ENCODE results near the gene MNX1.

The MNX1 gene

DNA sequence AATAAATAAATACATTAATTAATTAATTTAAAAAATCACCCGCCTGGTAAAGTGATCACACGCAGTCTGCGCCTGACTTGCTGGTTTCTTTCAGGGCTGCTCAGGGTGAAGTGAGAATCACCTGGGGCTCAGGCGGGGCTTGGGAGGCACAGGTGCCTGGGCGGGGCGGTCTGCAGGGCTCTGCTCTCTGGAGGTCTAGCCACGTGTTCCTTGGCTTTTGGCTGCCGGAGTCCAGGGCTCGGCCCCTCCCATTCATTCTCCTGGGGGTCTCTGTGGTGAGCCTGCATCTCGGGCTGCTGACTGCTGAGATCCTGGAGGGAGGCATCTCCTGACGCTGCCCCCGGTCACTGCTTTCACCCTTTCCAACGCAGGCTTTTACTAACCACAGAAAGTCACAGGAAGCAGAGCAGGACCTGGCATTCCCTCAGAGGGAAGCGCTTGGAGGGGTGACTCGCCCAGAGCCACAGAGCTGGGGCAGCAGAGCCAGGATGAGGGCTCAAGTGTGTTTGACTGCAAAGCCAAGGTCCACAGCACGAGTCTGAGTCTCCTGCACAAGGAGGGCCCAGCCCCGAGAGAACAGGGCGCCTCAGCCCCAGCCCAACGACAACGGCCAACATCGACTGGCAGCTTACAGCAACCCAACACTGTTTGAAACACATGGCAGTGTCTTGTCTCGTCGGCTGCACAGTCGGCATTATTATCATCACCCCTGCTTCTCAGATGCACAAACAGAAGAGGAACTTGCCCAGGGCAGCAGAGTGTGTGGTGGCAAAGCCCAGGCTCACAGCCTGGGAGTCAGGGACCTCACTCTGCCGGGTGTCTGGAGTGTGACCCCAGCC, 22.4 kb upstream of the MNX1 start:
- no peak for DNase-seq

DNA sequence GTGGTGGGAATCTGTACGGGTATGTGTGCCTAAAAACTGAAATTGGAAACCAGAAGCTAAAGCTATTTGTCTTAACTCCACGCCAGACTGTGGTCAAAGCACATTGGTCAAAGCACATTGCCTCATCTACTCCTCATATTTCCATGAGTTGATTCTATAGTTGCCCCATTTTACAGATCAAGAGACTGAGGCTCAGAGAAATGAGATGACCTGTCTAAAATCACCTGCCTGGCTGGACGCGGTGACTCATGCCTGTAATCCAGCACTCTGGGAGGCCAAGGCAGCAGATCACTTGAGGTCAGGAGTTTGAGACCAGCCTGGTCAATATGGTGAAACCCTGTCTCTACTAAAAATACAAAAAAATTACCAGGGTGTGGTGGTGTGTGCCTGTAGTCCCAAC, 21.7 kb upstream of the MNX1 start:
- DNase-seq: no peak

DNA sequence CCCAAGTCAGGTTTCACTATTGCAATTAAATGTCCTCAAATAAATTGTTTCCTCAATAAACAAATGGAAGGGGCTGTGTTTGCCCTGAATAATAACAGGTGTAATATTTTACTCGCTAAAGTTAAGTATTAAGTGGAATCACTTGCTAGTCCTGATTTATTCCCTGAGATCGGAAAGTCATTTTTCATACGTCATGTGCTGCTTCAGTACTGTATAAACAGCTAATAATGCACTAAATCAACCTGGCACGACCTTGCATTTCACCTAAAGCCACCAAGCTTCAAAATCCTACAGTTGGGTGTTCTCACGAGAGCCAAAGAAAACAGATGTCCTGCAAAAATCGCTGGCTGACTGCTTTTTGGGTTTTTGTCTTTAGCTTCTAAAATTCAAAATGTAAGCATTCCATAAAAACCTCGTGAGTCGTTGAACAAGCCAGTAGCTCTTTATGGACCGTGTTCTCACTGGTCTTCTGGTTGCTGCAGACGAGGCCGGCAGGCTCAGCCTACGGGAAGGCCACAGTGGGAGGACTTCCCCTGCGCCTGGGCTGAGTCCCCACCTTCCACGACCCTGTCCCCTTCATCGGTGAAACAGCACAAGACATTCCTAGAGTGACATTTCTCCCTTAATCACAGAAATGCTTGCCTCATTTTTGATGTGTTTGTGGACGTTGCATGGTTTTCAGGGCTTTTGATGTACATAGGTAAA, 17.9 kb upstream of the MNX1 start:
- DNase-seq: no peak

DNA sequence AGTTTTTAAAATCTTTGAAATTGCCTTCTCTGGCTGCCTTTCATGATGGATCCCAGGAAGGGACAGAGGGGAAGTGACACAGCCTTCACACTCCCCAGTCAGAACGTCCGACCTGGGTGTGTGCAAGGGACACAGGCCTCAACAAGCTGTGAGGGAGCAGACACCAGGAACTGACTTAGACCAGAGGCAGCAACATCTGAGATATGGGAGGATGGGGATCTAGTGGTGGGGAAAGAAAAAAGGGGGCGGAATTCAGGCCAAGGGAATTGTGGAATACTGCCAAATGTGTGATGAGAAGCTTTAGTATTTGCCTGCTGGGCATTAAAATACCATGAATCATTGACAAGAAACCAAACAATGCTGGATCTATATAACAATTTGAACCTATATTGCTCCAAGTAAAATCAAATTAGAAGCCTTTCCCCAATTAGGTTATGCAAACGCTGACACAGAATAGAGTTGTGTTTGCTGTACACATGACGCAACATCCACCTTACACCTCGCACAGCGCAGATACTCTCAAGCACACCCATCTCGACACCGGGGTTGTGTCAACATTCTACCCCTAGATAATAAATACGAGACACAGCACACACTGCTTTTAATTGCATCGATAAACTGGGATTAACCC, 17.2 kb upstream of the MNX1 start:
- no peak for DNase-seq

DNA sequence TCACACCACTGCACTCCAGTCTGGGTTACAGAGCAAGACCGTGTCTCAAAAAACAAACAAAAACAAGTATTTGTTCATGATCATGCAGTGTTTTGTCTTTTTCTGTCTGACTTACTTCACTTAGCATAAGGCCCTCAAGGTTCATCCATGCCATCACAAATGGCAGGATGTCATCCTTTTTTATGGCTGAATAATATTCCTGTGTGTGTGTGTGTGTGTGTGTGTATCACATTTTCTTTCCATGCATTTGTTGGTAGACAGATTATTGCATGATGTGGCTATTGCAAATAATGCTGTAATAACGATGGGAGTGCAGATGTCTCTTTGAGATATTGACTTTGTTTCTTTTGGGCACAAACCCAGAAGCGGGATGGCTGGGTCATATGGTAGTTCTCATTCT, 14.3 kb upstream of the MNX1 start:
- DNase-seq: no peak

DNA sequence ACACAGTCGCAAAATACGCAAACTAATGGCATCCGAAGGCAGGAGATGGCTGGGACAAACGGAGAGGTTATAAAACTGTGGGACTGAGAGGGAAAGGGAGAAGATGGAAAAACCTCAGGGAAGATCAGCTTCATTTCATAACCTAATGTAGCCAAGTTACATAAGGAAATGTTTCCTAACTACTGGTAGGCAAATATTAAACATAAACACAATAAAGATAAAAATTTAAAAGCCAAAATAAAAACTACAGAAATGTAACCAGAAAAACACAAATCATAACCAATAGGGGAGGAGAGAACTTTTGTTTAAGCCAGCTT, 13.1 kb upstream of the MNX1 start:
- DNase-seq: no peak

DNA sequence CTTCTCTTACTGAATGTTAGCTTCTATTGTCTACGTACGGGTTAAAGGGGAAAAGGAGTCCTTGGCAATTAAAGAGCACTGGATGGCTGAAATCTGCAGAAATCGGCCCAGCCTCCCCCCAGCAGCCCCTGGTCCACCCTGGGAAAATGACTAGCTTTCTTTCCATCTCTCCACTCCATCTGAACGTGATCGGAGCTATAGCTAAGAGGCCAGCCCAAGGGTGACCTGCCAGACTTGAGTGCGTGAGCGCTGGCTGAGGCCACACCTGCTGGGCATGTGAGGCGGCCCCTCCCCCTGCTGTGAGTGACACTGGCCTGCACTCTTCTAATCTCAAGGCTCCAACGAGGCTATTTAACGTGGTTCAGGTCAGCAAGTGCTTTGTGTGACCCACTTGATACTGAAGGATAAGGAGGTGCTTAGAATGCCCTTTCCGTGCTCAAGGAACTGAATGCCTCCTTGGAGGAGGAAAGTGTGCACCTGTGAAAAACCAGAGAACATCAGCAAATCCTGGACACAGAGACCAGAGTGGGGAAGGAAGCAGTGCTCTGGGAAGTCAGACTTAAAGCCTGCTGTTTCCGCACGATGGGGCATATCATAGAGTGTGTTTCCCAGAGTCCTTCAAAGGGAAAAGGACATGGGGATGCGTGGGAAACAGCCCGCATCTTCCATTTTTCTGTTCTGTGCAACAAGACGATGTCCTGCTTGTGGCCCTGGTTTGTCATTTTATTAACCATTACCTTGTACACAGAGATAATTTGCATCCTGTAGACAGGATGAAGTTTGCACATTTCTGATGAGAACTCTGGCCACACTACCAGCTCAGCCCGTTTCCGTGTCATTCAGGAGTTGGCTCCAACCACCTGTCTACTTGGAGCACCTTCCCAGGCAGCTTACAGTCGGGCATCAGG, 12.5 kb upstream of the MNX1 start:
- no peak for DNase-seq

DNA sequence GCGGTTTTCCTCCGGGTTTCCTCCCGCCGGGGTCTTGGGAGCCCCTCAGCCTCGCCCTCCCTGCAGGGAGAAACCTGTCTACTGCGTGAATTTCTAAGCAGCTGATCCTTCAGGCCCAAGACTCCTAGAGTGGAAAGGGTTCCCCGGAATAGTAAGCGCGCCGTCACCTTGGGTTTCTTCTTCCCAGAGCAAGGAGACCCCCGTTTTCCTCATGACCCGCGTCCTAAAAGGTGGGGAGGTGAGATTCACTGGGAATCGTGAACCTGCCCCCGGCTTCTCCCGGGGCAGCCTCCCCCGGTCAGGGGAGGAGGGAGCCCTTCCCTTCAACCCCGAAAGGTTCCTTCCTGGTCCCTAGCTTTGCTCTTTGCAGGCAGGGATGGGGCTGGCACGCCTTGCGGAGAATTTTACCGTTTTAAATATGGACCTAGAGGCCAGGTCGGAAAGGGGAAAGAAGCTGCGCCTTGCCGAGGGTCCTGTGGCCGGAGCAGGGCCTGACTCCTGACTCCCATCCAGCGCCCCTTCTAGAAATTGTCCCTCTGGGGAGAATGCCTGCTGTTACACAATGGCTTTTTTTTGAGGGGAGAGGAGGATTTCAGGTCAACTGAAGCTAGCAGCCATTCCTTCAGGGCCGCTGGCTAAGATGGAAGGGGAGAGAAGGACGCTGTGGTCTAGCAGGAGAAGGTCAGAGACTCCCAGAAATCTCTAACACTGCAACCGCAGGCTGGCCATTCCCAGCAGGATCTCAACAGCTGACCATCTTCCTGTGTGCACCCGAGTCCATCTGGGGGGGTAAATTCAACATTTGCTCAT, 11.6 kb upstream of the MNX1 start:
- DNase-seq: no peak

DNA sequence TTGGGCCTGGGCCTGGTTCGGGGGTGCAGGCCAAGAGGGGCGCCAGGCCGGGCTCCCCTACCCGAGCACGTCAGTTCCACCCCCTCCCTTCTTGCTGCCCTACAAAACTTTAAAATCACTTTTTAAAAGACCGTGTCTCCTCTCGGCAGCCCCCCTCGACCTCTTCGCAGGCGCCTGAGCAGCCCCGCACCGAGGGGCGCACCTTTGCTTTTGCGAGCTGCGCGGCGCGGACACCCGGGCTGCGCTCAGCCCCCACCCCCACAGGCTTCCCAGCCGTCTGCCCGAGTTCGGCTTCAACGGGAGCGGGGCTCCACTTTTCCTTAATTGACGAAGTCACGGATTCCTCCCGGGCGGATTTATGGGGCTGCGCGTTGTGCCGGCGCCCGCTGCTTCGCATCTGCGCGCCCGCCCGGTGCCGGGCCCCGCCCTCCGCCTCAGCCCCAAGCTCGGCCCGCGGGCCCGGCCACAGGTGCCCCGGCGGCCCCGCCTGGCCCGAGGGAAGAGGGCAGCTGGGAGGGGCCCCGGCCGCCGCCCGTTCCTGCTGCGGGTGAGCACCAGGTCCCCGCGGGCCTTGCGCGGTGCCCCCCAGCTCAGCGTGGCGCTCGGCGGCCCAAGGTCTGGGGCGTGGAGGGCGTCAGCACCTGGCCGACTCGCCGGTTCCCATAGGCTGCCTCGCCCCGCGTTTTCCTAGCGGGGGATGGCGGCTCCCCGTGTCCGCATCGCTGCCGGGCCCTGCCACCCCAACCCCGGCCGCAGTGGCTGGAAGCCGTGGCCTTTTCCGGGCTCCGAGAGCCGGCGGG, 10.8 kb upstream of the MNX1 start:
- DNase-seq: no peak

DNA sequence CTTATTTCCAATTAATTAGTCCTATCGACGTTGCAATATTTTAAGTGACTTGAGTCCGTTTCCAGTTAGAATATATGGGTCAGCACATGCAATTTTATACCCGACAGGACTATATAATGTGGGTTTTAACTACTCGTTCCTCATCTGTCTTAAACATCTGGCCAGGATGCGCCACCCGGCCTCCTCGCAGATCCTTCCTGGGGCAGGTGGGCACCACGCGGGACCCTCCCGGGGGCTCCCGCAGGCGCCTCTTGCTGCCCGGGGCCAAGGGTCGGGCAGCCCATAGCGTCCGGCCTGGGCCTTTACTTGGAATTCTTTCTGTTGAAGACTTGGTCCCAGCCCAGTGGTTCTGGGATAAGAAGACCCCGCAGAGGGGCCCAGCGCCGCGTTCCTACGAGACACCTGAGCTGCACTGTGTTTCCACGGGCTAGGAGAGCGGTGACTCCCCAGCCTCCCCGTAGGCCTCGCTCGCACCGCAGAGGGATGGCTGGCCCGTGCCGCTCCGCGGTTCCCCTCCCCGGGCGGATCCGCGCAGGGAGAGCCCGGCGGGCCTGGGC, 10.1 kb upstream of the MNX1 start:
- DNase-seq: no peak

DNA sequence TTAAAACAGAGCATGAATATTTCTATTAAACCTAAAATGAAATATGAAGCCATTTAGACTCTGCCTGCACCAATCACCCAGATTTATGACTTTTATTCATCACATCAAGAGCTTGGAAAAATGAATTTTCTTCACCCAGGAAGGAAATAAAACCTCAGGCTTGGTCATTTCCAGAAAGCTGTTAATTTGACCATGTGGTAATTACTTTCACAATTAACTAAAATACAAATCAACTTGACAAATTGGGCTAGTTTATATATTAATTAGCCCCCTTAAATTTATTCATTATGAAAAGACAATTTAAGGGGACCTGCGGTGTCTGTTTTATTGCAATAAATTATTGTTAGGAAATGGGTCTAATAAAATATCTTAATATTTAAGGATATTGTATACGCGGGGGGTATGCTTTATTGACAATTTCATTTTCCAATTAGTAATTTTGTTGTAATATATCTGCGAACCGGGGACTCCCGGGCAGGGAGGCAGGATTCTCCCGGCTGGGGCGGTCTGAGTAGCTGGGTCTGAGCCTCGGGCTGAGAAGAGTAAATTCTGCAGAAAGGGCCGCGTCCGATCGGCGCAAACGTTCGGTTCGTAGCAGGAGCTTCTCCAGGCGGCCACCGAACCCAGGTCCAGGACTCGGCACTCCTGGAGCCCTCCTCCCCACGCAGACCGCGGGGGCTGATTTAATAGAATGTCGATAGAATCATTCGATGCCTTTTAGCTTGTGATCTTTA, 9.4 kb upstream of the MNX1 start:
- DNase-seq: no peak

DNA sequence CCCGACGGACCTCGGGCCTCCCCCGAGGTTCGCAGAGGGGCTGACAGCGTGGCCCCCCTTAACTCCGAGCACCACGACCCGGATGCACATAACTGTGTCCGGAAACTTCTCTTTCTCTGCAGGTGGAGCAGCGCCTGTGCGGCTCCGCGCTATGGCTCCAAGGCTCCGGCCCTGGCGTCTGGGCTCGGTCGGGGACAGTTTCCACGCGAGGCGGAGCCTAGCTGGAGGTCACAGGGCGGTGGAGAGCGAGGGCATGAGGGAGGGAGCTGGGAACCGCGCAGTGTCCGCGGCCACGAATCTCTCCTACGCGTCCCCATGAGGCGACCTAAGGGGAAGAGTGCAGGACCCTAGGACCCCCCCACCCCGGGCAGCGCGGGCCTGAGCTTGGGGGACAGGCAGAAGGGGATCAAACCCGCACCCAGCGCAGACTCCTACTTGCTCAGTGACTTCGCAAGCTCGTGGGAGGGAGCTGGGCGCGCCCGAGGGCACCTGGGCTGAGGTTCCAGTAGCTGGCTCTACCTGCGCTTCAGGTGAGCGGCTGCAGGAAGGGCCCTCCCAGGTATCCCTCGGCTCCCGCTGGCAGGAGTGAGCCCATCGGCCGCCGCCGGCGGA, 8.6 kb upstream of the MNX1 start:
- DNase-seq: no peak

DNA sequence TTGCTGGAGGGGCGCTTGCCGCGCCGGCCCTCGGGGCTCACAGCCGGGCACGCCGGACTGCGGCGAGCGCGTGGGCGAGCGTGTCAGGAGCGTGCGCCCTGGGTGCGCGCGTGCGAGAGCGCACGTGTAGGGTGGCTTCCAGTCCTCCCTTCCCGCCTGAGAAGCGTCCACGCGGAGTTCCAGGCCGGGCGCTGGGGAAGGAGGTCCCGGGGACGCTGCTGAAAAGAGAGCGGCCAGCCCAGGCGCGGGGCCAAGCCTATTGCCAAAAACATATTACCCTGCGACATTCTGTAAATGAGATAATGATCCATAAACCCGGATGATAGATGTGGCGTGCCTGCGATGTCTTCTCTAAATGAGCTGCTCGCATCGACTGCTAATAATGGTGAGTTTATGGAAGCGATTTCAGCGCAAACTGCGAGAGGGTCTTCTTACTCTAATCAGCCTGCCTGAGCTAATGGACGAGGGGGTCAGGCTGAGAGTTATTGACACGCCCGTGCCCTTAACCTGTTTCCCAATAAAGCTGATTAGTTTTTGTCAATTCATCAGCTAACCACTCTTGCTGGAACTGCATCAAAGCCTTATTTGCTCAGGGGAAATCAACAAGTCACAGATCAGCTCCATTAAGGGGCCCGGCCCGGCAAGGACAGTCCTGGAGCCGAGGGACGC, 8.0 kb upstream of the MNX1 start:
- no peak for DNase-seq

DNA sequence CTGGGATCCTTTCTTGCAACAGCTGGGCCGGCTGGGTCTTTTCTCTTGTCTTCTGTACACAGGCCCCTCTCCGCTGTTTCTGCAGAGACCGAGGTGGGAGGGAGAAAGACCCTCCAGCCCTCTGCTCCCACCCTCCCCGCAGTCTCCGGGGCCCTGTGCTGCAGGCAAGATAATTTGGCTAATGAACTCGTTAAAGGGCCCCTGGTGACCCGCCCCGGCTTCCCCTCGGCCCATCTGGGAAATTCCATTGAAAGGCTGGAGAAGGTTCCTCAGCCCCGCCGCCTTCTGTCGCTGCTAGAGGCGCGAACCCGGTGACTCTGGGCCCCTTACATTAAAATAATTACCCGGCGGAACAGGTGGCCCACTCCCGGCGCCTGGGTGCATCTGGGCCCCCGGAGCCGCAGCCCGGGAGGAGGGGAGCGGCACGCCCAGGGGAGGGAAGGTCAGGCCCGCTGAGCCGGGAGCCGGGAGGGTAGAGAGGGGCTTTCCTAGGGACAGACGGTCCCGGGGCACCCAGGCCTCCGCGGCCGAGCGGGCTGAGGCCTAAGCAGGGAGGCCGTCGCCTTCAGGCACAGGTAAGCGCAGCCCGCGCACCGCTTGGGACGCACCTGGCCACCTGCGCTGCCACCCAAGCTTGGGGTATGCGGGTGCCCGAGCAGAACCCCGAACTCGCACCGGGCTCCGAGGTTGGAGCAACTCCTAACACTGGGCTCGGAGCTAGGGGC, 7.3 kb upstream of the MNX1 start:
- no peak for DNase-seq

DNA sequence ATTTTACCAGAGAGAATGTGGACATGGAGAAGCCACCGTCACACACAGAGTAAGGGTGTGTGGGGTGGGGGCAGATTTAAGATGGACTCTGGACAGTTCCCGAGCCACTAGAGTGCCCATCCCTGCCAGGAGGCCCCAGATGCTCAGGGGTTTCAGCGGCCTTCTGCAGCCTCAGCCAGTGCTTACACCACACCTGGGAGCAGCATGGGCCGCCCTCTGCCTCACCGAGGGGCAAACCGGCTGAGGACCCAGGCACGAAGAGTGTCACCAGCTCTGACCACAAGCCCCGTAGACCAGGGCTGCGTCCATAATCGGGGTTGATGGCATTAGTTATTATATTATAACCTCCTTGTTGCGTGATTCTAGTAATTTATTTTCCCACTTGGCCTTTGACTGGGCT, 6.7 kb upstream of the MNX1 start:
- no peak for DNase-seq

DNA sequence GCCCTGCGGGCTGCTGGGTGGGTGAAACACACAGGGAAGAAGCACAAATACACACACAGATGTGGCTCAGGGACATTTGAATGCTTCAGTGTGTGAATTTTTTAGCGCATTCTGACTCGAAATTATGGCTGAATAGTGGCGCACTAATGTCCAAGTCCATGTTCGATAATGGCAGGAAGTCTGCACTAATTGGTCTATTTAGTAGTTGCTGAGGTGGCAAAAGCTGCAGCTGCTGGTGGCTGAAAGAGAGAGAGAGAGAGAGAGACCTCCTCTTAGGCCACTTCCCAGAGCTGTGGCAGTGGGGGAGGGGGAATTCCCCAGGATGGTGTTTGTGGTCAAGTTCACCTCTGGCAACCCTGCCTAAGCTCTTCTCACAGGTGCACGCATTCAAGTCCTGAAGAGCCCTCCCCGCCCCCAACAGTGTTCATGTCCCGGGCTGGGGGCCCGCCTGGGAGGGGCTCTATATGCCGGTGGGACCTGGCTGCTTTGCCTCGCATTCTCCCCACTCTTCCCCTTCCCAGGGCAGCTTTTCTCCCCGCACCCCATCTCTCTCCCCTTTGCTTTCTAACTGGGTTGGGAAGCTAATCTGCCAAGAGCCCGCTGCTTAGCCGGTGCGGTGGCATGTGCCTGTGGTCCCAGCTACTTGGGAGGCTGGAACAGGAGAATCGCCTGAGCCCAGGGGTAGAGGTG, 6.0 kb upstream of the MNX1 start:
- no peak for DNase-seq

DNA sequence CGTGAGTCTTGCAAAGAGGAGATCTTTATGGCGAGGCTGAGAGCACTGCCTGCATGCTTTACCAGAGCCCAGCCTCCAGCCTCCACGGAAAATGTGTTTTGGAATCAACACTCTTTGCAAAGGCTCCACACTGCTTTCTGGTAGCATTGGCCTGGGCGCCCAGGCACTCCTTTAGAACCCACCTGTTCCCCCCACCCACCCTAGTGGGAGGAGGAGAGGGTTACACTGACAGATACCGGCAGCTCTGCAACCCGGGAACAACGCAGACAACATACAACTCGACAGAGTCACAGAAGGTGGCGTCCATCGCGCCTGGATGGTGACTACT, 5.5 kb upstream of the MNX1 start:
- no peak for DNase-seq
